NCI-H146 treated with DMSO at 0.1 percent for 48 hours (cell line): Measurements from ENCODE around the gene RPH3AL.
"Not testable (repeated sequence)": the region's sequence is repeated elsewhere in the genome, so short reads cannot be mapped to it uniquely, and the experiment has no call there.

Experiments used
- DNase-seq: peaks from one replicate; lab custom pipeline; 2025; ENCODE audit not compliant: unreplicated experiment; lab: John Stamatoyannopoulos, UW

Gene RPH3AL

DNA sequence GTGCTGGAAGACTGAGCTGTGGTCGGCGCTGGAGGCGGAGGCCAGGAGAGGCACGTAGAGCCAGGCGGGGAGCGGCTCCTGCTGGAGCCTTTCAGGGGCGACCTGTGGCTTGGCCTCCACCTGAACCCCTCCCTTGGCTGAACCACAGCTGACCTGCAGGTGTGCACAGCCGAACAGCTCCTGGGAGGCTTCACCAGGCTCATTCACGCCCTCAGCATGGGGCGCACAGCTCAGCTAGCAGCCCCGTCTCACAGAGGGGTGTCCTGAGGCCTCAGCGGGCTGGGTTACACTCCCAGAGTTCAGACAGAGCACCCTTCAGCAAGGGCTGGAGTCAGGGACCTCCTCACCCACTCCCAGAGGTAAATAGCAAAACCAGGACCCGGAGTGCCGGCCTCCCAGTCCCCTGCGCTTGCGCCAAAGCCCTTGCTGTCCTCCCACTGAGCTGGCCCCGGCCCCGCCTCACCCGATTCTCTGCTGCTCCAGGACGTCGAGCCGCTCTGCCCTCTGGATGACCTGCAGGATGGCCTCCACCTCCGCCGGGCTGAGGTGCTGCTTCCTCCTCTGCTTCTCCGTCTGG, 31.7 kb downstream of the RPH3AL start:
- no peak for DNase-seq

DNA sequence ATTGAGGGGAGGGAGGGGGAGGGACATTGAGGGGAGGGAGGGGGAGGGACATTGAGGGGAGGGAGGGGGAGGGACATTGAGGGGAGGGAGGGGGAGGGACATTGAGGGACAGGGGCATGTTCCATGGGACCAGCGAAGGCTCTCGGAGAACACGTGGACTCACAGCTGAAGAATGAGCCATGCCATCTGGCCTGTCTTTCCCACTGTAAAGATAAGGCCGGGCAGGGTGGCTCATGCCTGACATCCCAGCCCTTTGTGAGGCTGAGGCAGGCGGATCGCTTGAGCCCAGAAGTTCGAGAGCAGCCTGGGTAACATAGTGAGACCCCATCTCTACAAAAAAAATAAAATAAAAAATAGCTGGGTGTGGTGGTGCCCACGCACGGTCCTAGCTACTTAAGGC, 32.5 kb downstream of the RPH3AL start:
- no peak for DNase-seq

DNA sequence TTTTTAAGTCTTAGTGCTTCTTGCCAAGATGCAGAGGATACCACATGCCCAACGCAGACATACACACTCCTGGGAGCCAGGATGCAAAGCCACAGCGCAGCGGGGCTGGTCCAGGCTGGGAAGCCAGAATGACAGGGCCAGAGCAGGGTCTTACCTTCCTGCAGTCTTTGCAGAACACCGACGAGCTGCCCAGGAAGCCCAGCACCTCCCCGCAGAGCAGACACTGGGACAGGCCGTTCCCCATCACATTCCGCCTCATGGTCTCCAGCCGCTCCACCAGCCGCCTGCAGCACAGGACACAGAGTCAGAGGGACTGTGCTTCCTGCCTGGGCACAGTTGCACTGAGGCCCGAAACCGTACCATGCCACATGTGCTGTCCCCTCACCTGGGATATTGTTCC, 33.3 kb downstream of the RPH3AL start:
- no peak for DNase-seq

DNA sequence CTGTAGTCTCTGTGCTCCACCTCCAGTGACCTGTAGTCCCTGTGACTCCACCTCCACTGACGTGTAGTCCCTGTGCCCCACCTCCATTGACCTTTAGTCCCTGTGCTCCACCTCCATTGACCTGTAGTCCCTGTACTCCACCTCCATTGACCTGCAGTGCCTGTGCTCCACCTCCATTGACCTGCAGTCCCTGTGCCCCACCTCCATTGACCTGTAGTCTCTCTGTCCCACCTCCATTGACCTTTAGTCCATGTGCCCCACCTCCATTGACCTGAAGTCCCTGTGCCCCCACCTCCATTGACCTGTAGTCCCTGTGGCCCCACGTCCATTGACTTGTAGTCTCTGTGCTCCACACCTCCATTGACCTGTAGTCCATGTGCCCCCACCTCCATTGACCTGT, 35.5 kb downstream of the RPH3AL start:
- not testable (repeated sequence) for DNase-seq

DNA sequence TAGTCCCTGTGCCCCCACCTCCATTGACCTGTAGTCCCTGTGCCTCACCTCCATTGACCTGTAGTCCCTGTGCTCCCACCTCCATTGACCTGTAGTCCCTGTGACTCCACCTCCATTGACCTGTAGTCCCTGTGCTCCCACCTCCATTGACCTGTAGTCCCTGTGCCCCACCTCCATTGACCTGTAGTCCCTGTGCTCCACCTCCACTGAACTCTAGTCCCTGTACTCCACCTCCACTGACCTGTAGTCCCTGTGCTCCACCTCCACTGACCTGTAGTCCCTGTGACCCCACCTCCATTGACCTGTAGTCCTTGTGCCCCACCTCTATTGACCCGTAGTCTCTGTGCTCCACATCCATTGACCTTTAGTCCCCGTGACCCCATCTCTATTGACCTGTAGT, 37.2 kb downstream of the RPH3AL start:
- DNase-seq = not testable (repeated sequence)

DNA sequence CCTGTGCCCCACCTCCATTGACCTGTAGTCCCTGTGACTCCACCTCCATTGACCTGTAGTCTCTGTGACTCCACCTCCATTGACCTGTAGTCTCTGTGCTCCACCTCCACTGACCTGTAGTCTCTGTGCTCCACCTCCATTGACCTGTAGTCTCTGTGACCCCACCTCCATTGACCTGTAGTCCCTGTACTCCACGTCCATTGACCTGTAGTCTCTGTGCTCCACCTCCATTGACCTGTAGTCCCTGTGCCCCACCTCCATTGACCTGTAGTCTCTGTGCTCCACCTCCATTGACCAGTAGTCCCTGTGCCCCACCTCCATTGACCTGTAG, 38.0 kb downstream of the RPH3AL start:
- not testable (repeated sequence) for DNase-seq

DNA sequence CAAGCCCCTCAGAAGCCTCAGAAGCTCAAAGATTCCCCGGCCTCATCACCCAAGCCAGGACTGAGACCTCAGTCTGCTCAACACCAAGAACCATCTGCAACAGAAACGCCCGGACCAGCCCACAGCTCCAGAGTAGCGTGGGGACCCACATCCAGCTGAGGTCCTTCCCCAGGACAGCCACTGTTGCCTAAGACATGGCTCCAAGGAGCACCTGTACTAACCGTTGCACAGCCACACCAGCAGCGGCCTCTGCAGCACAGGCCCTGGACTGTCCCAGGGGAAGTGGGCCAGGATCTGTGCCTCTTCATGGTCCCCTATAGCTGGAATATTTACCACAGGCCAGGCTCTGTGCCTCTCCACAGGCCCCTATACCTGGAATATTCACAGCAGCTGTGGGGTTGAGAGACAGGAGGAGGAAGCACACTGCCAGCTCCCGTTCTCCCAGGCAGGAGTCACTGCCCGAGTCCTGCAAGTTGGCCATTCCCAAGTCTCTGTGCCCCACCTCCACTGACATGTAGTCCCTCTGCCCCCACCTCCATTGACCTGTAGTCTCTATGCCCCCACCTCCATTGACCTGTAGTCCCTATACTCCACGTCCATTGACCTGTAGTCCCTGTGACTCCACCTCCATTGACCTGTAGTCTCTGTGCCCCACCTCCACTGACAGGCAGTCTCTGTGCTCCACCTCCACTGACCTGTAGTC, 38.5 kb downstream of the RPH3AL start:
- DNase-seq = no peak

DNA sequence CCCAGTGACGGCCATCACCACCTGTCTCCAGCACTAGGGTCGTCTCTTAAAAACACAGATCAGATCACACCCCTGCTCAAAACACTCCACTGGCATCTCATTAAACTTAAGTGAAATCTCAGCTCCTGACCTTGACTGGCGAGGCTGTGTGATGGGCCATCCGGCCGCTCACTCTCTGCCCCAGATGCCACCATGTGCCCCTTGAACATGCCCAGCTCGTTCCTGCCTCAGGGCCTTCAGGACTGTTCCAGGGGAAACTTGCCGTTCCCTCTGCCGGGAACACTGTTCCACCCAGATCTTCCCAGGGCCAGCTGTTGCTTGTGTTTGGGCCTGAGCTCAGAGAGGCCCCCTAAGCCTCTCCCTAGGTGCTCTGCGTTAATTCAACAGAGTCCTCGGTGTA, 39.4 kb downstream of the RPH3AL start:
- no peak for DNase-seq

DNA sequence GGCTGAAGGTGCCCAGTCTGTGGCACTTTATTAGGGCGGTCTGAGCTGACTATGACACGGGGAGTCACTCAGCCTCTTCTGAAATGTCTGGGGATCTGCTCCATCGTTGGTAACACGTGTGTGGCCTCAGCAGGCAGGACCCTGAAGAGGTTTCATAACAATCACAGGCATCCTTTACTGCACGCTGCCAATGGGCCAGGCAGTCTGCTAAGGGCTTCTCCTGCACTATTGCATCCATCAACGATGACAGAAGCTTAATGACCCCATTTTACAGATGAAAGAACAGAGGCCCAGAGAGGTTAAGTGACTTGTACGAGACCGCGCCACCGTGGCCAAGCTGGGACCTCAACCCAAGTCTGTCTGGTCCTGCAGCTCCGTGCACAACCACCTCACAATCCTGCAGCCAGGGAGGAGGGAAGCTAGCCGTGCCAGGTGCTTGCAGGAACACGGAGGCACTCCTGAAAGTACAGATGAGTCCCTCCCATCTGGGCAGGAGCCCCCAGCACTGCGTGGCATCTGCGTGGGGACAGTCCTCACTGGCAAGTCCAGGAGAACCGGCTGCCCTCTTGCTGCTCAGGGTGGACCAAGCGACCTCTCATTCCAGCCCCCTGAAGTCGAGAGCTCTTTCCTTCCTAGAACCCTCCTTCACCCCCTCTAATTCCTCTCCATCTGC, 40.0 kb downstream of the RPH3AL start:
- no peak for DNase-seq

DNA sequence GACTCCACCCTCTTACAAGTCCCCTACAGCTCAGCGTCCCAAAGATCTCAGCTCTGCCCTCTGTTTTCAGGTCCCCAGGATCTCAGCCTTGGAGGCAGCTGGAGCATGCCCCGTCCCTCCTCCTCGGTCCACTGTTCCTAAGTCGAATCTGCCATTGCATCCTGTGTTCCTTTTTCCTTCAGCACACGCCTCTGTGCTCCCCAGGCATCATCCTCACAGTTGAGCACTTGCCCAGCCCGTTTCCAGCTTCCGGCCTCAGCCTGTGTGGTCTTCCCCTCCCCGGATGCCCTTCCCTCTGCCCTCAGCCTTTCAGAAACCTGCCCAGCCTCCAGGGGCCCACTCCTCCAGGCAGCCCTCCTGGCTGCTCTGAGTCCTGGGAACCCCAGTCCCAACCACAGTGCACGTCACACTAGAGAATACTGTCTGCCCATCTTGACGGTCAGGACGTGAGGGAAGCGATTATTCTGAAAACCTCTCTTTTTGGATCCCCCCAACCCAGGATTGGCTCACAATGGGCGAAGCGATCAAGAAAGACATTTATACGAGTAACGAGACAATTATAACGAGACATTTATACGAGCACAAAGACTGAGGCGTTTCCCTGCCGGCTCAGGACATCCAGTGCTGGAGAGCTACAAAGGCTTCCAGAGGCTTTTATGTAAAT, 41.4 kb downstream of the RPH3AL start:
- no peak for DNase-seq

DNA sequence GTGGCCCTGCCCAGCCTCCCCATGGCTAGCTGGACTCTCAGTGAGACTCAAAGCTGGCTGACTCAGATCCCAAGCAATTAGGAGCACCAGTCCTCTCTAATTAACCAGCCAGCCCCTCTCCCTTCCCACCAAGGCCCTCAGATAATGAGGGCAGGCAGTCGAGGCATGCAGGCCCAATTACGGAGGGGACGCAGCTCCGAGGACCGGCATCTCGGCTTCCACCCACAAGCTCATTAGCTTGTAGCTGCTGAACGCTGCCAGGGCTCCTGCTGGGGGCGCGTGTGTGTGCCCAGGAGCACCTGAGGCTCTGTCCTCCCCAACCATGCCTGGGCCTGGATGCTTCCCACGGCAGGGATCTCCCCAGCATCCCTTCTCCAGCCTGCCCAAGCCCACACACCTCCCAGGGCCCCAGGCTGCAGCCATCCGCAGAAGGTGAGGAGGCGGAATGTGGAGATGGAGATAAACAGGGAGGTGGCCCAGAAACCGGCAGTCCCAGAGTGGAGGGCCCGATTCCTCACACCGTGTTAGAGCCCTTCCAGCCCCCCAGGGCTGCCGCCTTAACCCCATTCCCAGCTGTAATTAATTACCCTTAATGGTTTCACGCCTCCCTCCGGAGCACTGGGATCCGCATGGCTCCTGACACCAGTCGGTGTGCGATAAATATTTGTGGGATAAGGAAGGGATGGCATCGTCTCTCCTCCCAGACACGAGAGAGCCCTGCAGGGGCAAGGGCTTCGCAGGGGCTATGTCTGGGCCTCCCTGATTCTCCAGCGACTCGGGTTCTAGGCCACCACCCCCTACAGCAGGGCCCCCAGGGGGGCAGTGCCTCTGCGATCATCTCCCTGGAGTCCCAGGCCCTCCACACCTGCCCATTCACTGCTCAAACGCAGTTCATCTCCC, 42.2 kb downstream of the RPH3AL start:
- DNase-seq = no peak

DNA sequence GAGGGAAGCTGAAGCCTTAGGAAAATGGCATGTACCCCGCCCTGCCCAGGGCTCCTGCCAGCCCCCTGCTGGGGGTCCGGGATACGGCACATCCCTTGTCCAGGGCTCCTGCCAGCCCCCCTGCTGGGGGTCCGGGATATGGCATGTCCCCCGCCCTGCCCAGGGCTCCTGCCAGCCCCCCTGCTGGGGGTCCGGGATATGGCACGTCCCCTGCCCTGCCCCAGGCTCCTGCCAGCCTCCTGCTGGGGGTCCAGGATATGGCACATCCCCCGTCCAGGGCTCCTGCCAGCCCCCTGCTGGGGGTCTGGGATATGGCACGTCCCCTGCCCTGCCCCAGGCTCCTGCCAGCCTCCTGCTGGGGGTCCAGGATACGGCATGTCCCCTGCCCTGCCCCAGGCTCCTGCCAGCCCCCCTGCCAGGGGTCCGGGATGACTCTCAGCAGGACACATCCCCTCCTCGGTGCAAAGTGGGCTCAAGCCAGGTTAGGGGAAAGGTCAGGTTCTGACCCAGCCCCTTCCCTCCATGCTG, 43.2 kb downstream of the RPH3AL start:
- DNase-seq = no peak

DNA sequence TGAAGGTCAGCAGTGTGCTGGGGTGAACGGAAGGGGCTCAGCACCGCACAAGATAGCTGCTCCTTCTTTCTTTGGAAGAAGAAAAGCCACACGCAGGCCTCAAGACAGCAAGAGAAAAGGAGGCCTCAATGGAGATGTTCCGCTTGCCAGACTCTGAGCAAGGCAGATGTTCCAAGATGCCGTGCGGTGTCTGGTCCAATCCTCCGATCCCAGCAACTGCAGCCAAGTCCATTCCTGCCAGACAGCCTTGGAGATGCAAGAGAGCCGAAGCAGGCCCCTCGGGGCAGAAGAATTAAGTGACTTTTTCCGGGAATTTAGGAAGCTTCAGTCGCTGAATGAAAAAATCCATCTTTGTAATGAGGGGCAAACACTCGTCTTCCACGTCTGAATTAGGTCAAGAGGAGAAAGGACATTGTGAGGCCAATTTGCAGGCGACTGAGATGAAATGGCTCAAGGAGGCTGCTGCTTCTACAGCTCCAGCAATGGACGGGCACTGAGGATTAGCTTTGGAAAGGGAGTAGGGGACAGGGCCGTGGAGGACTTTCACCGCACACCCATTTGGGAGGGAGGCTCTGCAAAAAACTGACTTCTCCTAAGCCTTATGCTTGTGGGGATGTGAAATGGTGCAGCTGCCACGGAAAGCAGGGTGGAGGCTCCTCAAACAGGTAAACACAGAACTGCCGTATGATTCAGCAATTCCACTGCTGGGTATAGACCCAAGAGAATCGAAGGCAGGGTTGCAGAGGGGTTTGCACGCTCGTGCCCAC, 44.7 kb downstream of the RPH3AL start:
- no peak for DNase-seq

DNA sequence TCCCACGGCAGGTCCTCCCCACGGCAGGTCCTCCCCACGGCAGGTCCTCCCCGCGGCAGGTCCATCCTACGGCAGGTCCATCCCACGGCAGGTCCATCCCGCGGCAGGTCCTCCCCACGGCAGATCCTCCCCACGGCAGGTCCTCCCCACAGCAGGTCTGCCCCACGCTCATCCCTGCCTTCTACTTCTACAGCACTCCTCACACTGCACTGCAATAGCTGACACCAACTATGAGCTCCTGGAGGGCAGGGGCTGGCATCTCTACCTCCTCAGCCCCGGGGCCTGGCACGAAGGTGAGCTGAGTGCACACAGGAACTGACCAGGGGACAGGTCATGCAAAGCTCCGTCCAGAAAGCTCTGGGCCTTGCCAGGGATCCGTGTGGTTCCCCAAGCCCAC, 45.3 kb downstream of the RPH3AL start:
- DNase-seq = no peak

DNA sequence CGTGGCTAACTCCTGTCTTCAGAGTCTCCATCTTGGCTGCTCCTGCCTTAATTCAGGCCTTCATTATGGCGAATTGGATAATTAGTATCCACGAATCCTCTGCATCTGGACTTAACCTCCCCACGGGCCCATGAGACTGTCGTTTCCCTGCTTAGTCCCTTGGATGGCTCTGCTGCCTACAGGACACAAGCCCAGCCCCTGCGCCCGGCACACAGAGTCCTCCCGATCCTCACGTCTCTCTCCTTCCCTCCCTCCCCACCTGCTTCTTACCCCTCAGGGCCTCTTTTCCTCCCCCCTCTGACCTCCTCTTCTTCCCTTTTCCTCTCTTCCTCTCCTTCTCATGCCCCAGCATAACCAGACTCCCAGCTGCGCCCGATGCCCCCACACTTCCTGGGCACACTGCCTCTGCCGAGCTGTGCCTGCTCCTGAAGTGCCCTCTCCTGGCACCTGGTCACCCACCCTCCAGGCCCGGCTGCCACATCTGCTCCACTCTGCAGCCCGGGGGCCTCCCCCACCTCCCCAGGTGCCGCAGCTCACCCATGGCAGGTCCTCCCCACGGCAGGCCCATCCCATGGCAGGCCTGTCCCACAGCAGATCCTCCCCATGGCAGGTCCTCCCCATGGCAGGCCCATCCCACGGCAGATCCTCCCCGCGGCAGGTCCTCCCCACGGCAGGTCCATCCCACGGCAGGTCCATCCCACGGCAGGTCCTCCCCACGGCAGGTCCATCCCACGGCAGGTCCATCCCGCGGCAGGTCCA, 45.9 kb downstream of the RPH3AL start:
- no peak for DNase-seq

DNA sequence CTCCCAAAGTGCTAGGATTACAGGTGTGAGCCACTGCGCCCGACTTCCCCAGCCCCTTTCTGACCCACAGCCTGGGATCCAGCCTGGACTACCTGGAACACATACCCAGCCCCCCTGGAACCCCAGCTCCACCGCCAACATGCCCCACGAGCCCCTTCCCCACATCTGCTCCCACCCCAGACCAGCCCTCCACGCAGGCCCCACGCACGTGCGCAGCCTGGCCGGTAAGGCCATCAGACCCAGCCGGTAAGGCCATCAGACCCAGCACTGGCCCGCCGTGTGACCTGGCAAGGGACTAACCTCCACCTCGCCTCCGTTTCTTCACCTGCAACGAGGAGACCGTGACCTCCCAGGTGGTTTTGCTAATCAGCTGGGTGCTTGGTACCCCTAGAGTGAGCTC, 46.5 kb downstream of the RPH3AL start:
- no peak for DNase-seq

DNA sequence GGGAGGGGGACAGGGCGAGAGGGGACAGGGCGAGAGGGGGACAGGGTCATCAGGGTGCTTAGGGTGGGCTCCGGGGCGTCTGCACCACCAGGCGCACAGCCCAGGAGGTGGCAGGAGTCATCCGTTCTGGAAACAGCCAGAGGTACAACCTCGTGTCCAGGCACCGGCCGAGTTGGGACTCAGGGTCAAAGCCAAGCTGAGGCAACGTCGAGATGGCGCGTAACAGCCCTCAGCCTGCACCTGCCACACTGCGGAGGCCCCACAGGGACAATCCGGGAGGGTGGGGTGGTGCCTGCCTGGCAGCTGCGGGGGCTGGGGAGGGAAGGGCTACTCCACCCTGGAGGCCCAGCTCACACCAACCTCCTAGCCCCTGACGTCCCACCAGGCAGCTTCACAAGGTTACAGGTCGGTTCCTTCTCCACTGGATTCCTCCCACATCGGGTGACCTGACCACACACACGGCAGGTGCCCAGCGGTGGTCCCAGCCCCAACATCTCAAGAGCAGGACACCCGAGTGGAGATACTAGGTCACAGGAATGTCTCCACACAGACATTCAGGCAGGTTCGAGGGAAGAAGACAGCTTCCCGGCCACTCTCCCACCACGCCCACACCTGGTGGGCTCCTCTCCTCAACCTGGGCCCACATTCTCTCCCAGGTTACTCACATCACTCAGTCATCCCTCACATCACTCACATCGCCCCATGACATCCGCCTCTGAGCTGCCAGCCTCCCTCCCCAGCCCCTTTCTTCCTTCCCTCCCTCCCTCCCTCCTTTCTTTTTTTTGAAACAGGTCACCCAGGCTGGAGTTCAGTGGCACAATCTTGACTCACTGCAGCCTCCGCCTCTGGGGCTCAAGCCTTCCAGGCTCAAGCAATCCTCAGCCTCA, 47.3 kb downstream of the RPH3AL start:
- no peak for DNase-seq

DNA sequence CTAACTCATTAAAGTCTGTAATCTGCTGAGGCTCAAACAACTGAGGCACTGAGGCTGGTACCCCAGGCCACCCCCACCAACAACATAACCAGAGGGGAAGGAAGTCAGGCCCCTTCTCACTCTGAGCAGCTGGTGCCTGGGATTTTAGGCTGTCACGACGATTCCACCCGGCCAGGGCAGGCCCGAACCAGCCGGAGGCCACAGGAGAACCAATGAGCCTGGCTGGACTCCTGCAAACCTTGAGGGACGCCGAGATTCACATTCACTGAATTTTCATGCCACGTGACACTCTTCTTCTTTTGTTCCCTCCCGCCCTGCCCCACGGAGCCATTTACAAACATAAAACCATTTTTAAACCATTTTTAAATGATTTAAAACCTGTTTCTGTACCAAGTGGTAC, 48.1 kb downstream of the RPH3AL start:
- DNase-seq = no peak
